HEK293 (cell line): ENCODE measurements around the gene DCAF8.

Source experiments
- CTCF ChIA-PET: fragments of 350-600 bp; formaldehyde crosslinking; extraction: SDS; loops from one replicate; lab custom pipeline; 2021; ENCODE audit warnings: antibody characterized with exemption; lab: Yijun Ruan, JAX
- POLR2A ChIA-PET: fragments of 300-600 bp; formaldehyde crosslinking; extraction: SDS; loops from one replicate; lab custom pipeline; 2020; ENCODE audit warnings: antibody characterized with exemption, inconsistent platforms; lab: Yijun Ruan, JAX
- H3K27ac ChIP-seq: fragments of 200-500 bp; sonication (Bioruptor generic); 2 replicates; pipeline ENCODE4 v1.5.1; 2014; ENCODE audit warnings: low read depth, low read length, control low read depth, inconsistent platforms; ENCODE audit errors: extremely low read depth
- H3K36me3 ChIP-seq, 2 experiments: fragments of 200-500 bp in 1 of 2; sonication (Bioruptor generic) in 1 of 2; 1 replicate in 1 of 2; 2 replicates in 1 of 2; pipeline ENCODE4 v1.5.1; 2014 to 2017; ENCODE audit warnings: inconsistent platforms in 2 of 2, low read length in 2 of 2; ENCODE audit not compliant: control insufficient read depth in 2 of 2, insufficient read depth in 1 of 2
- H3K4me1 ChIP-seq: fragments of 200-500 bp; sonication (Bioruptor generic); 2 replicates; pipeline ENCODE4 v1.5.1; 2014; ENCODE audit warnings: mild to moderate bottlenecking, low read length, inconsistent platforms; ENCODE audit not compliant: control insufficient read depth, insufficient read depth
- H3K4me3 ChIP-seq: 2 replicates; pipeline ENCODE4 v1.5.1; 2011; ENCODE audit warnings: low read depth, mild to moderate bottlenecking, control low read depth, low read length, moderate library complexity
- H3K9me3 ChIP-seq: fragments of 200-500 bp; sonication (Bioruptor generic); 2 replicates; pipeline ENCODE4 v1.5.1; 2014; ENCODE audit warnings: low read depth, low read length, inconsistent platforms; ENCODE audit not compliant: control insufficient read depth, insufficient read depth
- BCL11B ChIP-seq: fragments of 450-650 bp; formaldehyde crosslinking; IDR thresholded peaks from 2 replicates; pipeline ENCODE4 v1.5.1; 2016; ENCODE audit warnings: low read depth, missing biosample characterization, missing genetic modification characterization
- BCL6B ChIP-seq: fragments of 450-650 bp; formaldehyde crosslinking; IDR thresholded peaks from 2 replicates; pipeline ENCODE4 v1.5.1; 2017; ENCODE audit warnings: missing biosample characterization, missing genetic modification characterization
- GLIS1 ChIP-seq: fragments of 450-650 bp; formaldehyde crosslinking; IDR thresholded peaks from 2 replicates; pipeline ENCODE4 v1.5.1; 2016; ENCODE audit warnings: missing biosample characterization, missing genetic modification characterization
- KLF8 ChIP-seq: fragments of 450-650 bp; formaldehyde crosslinking; IDR thresholded peaks from 2 replicates; pipeline ENCODE4 v1.5.1; 2016; ENCODE audit warnings: missing biosample characterization, missing genetic modification characterization
- YY2 ChIP-seq: fragments of 450-650 bp; formaldehyde crosslinking; IDR thresholded peaks from 2 replicates; pipeline ENCODE4 v1.5.1; 2016; ENCODE audit warnings: missing biosample characterization, missing genetic modification characterization
- ZBTB7A ChIP-seq: fragments of 450-650 bp; formaldehyde crosslinking; IDR thresholded peaks from 2 replicates; pipeline ENCODE4 v1.5.1; 2016; ENCODE audit warnings: low read depth, missing biosample characterization, missing genetic modification characterization
- ZFP37 ChIP-seq: fragments of 450-650 bp; formaldehyde crosslinking; IDR thresholded peaks from 2 replicates; pipeline ENCODE4 v1.5.1; 2016; ENCODE audit warnings: missing biosample characterization, missing genetic modification characterization
- ZFP41 ChIP-seq: fragments of 450-650 bp; formaldehyde crosslinking; IDR thresholded peaks from 2 replicates; pipeline ENCODE4 v1.5.1; 2016; ENCODE audit warnings: missing biosample characterization, missing genetic modification characterization, borderline replicate concordance
- ZNF239 ChIP-seq: fragments of 450-650 bp; formaldehyde crosslinking; IDR thresholded peaks from 2 replicates; pipeline ENCODE4 v1.5.1; 2016; ENCODE audit warnings: missing biosample characterization, missing genetic modification characterization
- ZNF558 ChIP-seq: fragments of 450-650 bp; formaldehyde crosslinking; IDR thresholded peaks from 2 replicates; pipeline ENCODE4 v1.5.1; 2016; ENCODE audit warnings: missing biosample characterization, missing genetic modification characterization
- ZXDB ChIP-seq: fragments of 450-650 bp; formaldehyde crosslinking; IDR thresholded peaks from 2 replicates; pipeline ENCODE4 v1.5.1; 2016; ENCODE audit warnings: missing biosample characterization, missing genetic modification characterization
- TF ChIP-seq, protein P1 (sequence below): fragments of 450-650 bp; formaldehyde crosslinking; IDR thresholded peaks from 2 replicates; pipeline ENCODE4 v1.5.1; 2016; ENCODE audit warnings: missing biosample characterization, missing genetic modification characterization
- TF ChIP-seq, protein P2 (sequence below): fragments of 450-650 bp; formaldehyde crosslinking; IDR thresholded peaks from 2 replicates; pipeline ENCODE4 v1.5.1; 2017; ENCODE audit warnings: missing biosample characterization, missing genetic modification characterization
- TF ChIP-seq, protein P3 (sequence below): fragments of 450-650 bp; formaldehyde crosslinking; IDR thresholded peaks from 2 replicates; pipeline ENCODE4 v1.5.1; 2017; ENCODE audit warnings: missing biosample characterization, mild to moderate bottlenecking, missing genetic modification characterization, moderate library complexity

The DCAF8 gene

DNA sequence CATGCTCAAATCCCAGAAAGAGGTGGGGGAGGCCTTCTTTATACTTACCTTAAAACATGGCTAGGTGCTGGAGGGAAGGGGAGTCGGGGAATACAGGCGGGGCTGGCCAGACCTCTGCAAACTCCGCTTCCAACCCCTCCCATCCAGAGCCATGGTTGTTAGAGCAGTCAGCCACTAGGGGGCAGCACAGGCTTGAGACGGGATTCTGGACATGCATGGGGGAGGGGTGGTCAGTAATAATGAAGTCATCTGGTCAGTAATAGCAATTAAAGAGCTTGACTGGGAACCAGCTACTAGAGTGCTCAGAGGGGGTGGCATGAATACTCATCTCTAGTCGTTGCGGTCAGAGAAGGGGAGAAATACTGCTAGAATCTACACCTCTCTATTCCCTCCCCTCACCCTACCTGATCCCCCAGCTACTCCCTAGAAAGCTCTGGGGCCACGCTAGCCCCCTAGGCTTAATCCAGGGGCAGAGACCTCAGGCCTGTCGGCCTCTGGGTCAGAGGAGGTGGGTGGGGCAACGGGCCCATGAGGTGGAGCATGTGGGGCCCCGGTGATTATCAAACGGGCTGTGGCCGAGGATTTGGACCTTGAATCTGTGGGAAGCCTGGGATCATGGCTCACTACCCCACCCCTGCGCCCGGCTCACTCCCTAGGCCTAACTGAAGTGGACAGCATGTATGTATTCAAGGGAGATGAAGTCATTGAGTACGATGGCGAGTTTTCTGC is 69.1 kb downstream of the DCAF8 start (continued):
- TF ChIP-seq BCL6B (no peak), ZFP37 (peak; percentile 33; the same call in 1 of the 2 replicates), ZNF558 (tag by site-specific recombination) (peak; percentile 32; the same call in 1 of the 2 replicates), KLF8 (tag by site-specific recombination) (peak; percentile 68), BCL11B (tag by site-specific recombination) (peak; percentile 72), ZNF239 (tag by site-specific recombination) (no peak), ZXDB (tag by site-specific recombination) (peak; percentile 58; the same call in 1 of the 2 replicates)
- TF ChIP-seq, protein P1, sequence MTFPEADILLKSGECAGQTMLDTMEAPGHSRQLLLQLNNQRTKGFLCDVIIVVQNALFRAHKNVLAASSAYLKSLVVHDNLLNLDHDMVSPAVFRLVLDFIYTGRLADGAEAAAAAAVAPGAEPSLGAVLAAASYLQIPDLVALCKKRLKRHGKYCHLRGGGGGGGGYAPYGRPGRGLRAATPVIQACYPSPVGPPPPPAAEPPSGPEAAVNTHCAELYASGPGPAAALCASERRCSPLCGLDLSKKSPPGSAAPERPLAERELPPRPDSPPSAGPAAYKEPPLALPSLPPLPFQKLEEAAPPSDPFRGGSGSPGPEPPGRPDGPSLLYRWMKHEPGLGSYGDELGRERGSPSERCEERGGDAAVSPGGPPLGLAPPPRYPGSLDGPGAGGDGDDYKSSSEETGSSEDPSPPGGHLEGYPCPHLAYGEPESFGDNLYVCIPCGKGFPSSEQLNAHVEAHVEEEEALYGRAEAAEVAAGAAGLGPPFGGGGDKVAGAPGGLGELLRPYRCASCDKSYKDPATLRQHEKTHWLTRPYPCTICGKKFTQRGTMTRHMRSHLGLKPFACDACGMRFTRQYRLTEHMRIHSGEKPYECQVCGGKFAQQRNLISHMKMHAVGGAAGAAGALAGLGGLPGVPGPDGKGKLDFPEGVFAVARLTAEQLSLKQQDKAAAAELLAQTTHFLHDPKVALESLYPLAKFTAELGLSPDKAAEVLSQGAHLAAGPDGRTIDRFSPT, result peak; percentile 52; the same call in 1 of the 2 replicates
- TF ChIP-seq, protein P2, sequence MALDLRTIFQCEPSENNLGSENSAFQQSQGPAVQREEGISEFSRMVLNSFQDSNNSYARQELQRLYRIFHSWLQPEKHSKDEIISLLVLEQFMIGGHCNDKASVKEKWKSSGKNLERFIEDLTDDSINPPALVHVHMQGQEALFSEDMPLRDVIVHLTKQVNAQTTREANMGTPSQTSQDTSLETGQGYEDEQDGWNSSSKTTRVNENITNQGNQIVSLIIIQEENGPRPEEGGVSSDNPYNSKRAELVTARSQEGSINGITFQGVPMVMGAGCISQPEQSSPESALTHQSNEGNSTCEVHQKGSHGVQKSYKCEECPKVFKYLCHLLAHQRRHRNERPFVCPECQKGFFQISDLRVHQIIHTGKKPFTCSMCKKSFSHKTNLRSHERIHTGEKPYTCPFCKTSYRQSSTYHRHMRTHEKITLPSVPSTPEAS, result 0 out of 2 replicates have a peak, but pooled peaks have one; percentile 19
- TF ChIP-seq, all 188 proteins: peak for 35

GRCh38 chr1:160192234-160192633 is 70.1 kb downstream of the DCAF8 start:
- Histone ChIP-seq H3K27ac (no peak overlapping the region), H3K36me3 (no peaks in the 10 kb centered on the region), H3K4me3 (no peak overlapping the region), H3K4me1 (no peaks in the 10 kb centered on the region), H3K9me3 (no peaks in the 10 kb centered on the region)
- TF ChIP-seq GLIS1 (tag by site-specific recombination) (peak; percentile 54), YY2 (no peak)
- ChIA-PET POLR2A (interaction anchor here (1.0 to 2.3 kb wide), 2 partner anchors 14 to 28 kb away, joined by 3 to 9 read pairs; no protein-coding TSS in a partner anchor), CTCF (interaction anchor here (0.6 to 6.7 kb wide), 18 partner anchors 9 to 888 kb away, joined by 3 to 88 read pairs (median 8); partner anchors contain the start of gene PEA15)

- no peak for TF ChIP-seq ZFP41
- TF ChIP-seq, protein P3, sequence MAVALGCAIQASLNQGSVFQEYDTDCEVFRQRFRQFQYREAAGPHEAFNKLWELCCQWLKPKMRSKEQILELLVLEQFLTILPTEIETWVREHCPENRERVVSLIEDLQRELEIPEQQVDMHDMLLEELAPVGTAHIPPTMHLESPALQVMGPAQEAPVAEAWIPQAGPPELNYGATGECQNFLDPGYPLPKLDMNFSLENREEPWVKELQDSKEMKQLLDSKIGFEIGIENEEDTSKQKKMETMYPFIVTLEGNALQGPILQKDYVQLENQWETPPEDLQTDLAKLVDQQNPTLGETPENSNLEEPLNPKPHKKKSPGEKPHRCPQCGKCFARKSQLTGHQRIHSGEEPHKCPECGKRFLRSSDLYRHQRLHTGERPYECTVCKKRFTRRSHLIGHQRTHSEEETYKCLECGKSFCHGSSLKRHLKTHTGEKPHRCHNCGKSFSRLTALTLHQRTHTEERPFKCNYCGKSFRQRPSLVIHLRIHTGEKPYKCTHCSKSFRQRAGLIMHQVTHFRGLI (tag by site-specific recombination), result no peak
- TF ChIP-seq ZBTB7A (tag by site-specific recombination), result no peak
- TF ChIP-seq BCL6B, result no peak
- ChIA-PET CTCF (interaction anchor here (0.7 to 6.7 kb wide), 13 partner anchors 11 to 247 kb away, joined by 3 to 88 read pairs (median 5); partner anchors contain the start of gene PEA15), POLR2A (interaction anchor here (1.0 to 2.3 kb wide), 2 partner anchors 14 to 28 kb away, joined by 3 to 9 read pairs; no protein-coding TSS in a partner anchor)
- no peaks in the 10 kb centered on the region for H3K4me1 ChIP-seq
- H3K36me3 ChIP-seq, result no peaks in the 10 kb centered on the region
- H3K4me3 ChIP-seq, result no peak overlapping the region
- no peak overlapping the region for H3K27ac ChIP-seq
- H3K9me3 ChIP-seq, result no peaks in the 10 kb centered on the region
Measured at GRCh38 chr1:160191756-160192155, 70.6 kb downstream of the DCAF8 start.
